Inflammatory macrophage treated with lipopolysaccharide for 4 hours (primary cell): ENCODE results near the gene NCOA7.
"Not testable (repeated sequence)": the region's sequence is repeated elsewhere in the genome, so short reads cannot be mapped to it uniquely, and the experiment has no call there.

Experiments
- DNase-seq: peaks from one replicate; pipeline ENCODE4 v3.0.0-alpha.2; 2020

NCOA7 gene

DNA sequence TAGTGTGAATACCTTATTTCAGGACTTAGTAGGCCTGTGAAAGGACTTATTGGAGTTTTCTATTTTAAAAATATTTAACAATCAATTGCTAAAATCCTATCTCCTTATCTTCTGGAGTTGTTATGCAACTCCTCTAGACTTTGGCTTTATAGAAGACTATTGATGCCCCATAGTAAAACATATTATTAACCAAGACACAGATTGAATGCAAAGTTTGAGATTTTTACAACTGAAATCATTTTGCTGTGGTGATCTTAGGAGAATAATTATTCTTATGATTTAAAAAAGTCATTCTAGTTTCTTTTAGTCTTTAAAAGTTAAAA is 36.9 kb upstream of the NCOA7 start:
- DNase-seq = no peak

- no peak for DNase-seq
Measured at GRCh38 chr6:125754566-125754965, 36.2 kb upstream of the NCOA7 start.

DNA sequence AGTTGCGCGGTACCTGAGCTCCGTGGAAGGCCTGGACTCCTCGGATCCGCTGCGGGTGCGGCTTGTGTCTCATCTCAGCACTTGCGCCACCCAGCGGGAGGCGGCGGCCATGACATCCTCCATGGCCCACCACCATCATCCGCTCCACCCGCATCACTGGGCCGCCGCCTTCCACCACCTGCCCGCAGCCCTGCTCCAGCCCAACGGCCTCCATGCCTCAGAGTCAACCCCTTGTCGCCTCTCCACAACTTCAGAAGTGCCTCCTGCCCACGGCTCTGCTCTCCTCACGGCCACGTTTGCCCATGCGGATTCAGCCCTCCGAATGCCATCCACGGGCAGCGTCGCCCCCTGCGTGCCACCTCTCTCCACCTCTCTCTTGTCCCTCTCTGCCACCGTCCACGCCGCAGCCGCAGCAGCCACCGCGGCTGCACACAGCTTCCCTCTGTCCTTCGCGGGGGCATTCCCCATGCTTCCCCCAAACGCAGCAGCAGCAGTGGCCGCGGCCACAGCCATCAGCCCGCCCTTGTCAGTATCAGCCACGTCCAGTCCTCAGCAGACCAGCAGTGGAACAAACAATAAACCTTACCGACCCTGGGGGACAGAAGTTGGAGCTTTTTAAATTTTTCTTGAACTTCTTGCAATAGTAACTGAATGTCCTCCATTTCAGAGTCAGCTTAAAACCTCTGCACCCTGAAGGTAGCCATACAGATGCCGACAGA is 31.4 kb upstream of the NCOA7 start:
- DNase-seq = no peak

DNA sequence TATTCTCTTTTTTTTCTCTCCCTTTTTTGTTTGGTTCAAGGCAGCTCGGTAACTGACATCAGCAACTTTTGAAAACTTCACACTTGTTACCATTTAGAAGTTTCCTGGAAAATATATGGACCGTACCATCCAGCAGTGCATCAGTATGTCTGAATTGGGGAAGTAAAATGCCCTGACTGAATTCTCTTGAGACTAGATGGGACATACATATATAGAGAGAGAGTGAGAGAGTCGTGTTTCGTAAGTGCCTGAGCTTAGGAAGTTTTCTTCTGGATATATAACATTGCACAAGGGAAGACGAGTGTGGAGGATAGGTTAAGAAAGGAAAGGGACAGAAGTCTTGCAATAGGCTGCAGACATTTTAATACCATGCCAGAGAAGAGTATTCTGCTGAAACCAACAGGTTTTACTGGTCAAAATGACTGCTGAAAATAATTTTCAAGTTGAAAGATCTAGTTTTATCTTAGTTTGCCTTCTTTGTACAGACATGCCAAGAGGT is 30.8 kb upstream of the NCOA7 start:
- no peak for DNase-seq

GRCh38 chr6:125764121-125764671 is 26.6 kb upstream of the NCOA7 start:
- DNase-seq = peak; percentile 55

GRCh38 chr6:125765944-125766343 is 24.8 kb upstream of the NCOA7 start:
- no peak for DNase-seq

DNA sequence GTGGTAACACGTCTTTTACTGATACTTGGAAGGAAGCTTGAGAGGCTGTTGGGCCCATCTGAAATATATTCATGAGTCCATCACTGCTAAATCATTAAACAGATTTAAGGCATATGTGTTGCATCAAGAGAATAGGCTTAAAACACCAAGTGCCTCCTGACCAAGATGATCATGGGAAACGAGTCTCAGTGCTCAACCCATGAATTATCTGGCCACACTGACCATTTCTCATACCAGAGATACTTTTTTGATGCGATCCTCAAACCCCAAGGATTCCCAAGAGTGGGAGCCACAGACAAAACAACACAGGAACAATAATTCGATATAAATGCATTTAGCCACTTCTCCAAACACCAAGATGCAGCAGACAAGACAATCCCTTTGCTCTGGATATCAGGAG is 24.1 kb upstream of the NCOA7 start:
- no peak for DNase-seq

- DNase-seq = no peak
Measured at GRCh38 chr6:125769147-125769783, 21.5 kb upstream of the NCOA7 start.

DNA sequence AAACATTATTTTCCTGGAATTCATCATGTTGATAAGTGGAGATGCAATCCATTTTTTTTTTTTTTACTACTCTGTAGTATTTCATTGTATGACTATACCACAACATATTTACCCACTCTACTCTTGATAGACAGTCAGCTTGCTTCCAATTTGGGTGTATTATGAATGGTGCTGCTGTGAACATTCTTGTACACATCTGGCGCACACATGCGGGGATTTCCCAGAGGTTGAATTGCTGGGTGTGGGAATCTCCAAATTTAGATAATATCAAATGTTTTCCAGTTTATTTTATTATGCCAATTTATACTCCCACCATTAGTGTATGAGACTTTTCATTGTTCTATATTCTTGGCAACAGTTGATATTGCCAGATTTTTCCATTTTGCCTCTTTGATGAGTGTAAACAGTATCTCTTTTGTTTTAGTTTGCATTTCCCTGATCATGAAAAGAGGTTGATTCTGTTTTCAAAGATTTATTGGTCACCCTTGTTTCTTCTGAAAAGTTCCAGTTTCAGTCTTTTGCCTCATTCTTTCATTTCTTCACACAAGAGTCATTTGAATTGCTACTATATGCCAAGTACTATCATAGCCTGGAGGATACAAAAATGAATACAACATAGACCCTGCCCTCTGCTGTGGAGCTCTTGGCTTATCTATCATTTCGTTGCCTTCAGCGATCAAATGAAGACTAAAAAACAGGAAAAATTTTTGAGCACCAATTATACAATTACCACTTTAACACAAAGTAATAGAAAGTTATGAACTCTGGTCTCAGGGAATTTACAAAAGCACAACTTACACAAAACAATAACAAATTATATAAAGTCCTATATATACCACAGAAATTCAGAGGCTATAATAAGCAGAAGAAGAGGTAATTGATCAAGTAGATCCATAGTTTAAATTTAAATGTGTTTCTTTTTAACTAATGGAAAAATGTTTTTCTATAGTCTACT is 17.1 kb upstream of the NCOA7 start:
- no peak for DNase-seq

DNA sequence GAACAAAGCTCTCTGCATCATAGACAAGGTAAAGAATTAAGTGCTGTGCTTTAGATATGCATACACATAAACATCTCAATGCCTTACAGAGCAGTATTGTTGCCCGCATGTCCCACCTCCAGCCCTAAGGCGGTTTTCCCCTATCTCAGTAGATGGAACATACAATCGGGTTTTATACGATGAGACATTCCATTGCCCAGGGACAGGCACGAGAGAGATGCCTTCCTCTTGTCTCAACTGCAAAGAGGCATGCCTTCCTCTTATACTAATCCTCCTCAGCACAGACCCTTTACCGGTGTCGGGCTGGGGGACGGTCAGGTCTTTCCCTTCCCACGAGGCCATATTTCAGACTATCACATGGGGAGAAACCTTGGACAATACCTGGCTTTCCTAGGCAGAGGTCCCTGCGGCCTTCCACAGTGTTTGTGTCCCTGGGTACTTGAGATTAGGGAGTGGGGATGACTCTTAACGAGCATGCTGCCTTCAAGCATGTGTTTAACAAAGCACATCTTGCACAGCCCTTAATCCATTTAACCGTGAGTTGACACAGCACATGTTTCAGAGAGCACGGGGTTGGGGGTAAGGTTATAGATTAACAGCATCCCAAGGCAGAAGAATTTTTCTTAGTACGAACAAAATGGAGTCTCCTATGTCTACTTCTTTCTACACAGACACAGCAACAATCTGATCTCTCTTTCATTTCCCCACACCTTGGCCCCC is 14.5 kb upstream of the NCOA7 start:
- not testable (repeated sequence) for DNase-seq

- DNase-seq = peak; percentile 96
Measured at GRCh38 chr6:125779924-125780539, 10.7 kb upstream of the NCOA7 start.

DNA sequence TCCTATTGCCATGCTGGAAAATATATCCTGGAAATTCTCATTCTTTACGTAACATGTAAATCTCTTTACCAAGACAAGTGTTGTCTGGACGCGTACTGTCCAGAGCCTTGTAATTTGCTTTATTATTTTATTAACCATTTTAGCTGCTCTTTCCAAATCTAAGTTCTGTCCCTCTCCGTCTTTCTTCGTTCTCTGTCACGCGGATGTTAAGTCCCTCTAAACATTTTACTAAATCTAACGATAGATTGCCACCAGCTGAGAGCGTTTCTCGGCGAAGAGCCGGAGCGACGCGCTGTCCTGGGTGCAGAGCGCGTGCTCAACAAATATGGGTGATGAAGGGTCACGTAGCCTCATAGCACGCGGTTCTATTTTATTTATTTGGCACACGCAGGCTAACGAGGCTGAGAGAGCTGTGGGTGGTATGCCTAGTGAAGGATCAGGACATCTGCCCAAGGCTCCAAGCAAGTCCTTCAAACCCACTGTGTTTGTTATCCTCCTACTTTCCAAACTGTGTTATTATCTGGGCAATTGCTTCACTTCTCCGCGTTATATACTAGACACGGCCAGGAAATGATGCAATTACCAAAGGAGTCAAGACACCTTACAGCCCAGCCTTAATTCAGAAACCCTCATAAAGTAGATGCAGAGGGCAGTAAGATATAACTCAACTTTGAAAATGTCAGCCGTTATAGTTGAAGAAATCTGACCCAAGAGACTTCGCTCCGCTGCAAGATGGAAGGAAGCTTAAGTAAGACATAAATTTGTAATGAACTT is 10.0 kb upstream of the NCOA7 start:
- peak; percentile 77 for DNase-seq

GRCh38 chr6:125781314-125781868 is 9.4 kb upstream of the NCOA7 start:
- DNase-seq = no peak

DNA sequence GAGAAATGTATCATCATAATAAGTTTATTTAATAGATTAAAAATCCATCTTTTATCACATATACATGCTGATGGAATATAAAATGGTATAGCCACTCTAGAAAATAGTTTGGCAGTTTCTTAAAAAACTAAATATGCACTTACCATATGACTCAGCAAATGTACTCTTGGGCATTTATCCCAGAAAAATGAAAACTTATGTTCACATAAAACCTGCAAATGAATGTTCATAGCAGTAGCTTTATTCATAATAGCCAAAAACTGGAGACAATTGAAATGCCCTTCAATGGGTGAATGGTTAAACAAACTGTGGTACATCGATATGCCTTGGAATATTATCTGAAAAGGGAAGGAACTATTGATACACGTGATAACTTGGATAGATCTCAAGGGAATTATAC is 6.4 kb upstream of the NCOA7 start:
- no peak for DNase-seq

GRCh38 chr6:125787791-125788190 is 3.0 kb upstream of the NCOA7 start:
- DNase-seq = peak; percentile 56

DNA sequence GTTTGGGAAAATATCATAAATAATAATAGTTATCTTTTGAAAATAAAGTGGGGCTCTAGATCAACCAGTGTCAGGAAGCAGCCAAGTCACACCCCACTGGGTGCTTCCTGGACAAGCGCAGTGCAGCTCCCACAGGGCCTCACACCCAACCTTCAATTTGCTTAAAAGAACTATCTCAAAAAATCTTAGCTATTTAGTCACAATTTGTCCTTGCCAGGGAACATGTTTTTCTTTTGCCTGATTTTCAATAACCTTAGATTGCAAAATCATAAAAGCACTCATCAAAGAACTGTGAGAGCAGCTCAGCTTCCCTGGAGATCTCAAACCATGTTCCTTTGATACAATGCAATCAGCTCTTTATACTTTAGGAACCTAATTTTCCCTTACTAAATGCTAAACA is 1.6 kb upstream of the NCOA7 start:
- no peak for DNase-seq

DNA sequence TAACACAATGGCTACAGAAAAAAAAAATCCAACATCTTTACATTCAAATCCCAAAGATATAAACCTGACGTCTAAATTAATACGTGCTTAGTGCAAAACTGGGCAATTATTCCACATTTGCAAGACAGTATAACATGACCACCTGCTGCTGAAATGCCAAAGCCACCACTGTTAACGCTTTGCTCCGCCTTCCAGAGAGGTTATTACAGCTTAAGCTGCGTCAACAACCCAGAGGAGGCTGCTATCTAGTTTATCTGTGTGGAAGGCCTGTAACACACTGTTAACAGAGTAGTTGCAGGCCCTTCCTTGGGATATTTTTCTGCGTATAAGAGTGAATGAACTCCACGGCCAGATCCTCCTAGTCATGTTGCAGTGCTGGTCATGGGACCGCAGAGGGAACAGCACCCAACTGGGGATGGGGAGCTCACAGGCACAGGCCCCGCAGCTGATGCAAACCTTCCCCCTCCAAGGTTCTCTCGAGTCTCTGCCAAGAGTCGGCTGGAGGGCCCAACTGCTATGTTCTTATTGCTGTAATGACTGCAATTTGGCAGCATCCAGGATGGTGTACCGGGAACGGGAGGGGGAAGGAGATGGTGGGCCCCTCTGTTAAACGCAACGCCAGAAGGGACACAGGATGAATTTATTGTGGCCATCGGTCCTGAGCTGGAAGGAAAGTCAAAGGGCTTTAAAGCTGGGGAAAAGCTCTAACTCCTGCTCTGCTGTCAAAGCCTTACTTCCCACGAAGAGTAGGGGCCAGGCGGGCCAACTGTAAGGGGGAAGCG is 993 bp upstream of the NCOA7 start:
- DNase-seq = peak; percentile 42

- peak; percentile 48 for DNase-seq
Measured at GRCh38 chr6:125791151-125791819, 525 bp downstream of the NCOA7 start.

- DNase-seq = no peak
Measured at GRCh38 chr6:125791820-125792165, 1.0 kb downstream of the NCOA7 start.

GRCh38 chr6:125792172-125792571 is 1.4 kb downstream of the NCOA7 start:
- peak; percentile 46 for DNase-seq
